ENCODE results near the gene PPP3R1. TPM values are rescaled to one million over a fixed set of nuclear protein-coding genes. Genes with fewer than 3 reads are reported as not detected.

Gene PPP3R1
- total RNA-seq, 1 donor from 2014 or later, result 46.3 TPM

DNA sequence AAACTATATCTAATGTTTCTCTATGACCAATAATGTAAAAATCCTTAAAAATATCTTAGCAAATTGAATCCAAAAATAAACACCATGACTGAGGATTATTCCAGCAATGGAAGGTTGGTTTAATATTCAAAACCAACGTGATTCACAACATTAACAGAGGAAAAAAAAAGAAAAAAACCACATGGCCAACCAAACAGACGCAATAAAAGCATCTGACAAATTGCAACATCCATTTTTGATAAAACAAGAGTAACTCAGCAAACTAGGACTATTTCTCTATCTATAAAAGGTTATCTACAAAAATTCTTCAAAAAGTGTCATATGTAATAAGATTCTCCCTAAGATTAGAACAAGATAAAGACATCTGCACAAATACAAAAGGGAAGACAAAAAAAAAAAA is 28.9 kb downstream of the PPP3R1 start:
- Mint-ChIP-seq H3K27ac (no peak overlapping the region), H3K36me3 (peaks cover 24% of the 10 kb centered on the region), H3K4me1 (ENCODE audit: unreplicated experiment) (peaks cover 21% of the 10 kb centered on the region), H3K9me3 (peaks cover 3% of the 10 kb centered on the region), H3K4me3 (no peak overlapping the region), H3K27me3 (no peaks in the 10 kb centered on the region)
- TF ChIP-seq, protein P1, sequence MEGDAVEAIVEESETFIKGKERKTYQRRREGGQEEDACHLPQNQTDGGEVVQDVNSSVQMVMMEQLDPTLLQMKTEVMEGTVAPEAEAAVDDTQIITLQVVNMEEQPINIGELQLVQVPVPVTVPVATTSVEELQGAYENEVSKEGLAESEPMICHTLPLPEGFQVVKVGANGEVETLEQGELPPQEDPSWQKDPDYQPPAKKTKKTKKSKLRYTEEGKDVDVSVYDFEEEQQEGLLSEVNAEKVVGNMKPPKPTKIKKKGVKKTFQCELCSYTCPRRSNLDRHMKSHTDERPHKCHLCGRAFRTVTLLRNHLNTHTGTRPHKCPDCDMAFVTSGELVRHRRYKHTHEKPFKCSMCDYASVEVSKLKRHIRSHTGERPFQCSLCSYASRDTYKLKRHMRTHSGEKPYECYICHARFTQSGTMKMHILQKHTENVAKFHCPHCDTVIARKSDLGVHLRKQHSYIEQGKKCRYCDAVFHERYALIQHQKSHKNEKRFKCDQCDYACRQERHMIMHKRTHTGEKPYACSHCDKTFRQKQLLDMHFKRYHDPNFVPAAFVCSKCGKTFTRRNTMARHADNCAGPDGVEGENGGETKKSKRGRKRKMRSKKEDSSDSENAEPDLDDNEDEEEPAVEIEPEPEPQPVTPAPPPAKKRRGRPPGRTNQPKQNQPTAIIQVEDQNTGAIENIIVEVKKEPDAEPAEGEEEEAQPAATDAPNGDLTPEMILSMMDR (conservative IDR thresholded peaks at IDR 0.05), result no peak
- DNase-seq (ENCODE audit: extremely low spot score, unreplicated experiment), result no peak

DNA sequence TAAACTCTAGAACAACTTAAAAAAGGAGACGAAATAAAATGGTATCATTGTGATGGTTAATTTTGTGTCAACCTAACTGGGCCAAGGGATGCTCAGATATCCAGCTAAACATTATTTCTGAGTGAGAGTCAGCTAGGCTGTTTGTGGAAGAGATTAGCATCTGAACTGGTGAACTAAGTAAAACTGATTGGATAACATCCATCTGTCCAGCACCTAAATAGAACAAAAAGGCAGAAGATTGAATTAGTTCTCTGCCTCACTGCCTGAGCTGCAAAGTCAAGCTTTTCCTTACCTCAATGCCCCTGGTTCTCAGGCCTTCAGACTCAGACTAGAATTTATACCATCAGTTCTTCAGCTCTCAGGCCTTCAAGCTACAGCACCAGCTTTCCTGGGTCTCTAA is 30.0 kb downstream of the PPP3R1 start:
- TF ChIP-seq, protein P1 (conservative IDR thresholded peaks at IDR 0.05), result no peak
- DNase-seq (ENCODE audit: extremely low spot score, unreplicated experiment), result no peak
- Mint-ChIP-seq H3K27ac (peak overlapping the region; percentile 31), H3K4me1 (ENCODE audit: unreplicated experiment) (peaks cover 19% of the 10 kb centered on the region), H3K36me3 (peaks cover 24% of the 10 kb centered on the region), H3K27me3 (no peaks in the 10 kb centered on the region), H3K4me3 (no peak overlapping the region), H3K9me3 (peaks cover 3% of the 10 kb centered on the region)

DNA sequence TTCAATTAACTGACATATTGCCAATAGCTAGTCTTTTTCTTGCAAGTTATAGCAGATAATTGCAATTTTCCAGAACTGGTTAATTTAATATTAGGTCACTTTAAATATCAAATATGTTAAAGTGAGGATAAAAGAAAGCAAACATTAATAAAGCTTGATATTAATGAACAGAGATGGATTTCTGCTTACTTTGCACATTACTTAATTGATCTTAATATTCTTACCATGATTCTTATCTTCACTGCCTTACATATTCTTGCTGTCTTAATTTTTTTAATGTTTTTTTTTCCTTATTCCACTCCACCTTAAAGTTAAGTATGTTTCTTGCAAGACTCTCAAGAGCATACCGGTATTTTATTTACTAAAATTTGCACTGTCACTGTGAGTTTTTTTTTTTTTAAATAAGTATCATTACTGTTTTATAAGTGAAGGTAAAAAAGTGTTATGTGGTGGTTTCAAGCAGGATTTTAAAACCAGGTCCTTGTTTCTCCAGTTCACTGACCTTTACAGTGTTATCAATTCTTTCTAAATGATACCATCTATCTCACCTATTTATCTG is 33.9 kb downstream of the PPP3R1 start:
- Mint-ChIP-seq H3K27me3 (no peaks in the 10 kb centered on the region), H3K36me3 (peaks cover 28% of the 10 kb centered on the region), H3K9me3 (peaks cover 3% of the 10 kb centered on the region), H3K4me3 (no peak overlapping the region), H3K4me1 (ENCODE audit: unreplicated experiment) (peaks cover 18% of the 10 kb centered on the region), H3K27ac (peak overlapping the region; percentile 5)
- TF ChIP-seq, protein P1 (conservative IDR thresholded peaks at IDR 0.05), result no peak
- DNase-seq (ENCODE audit: extremely low spot score, unreplicated experiment), result no peak

DNA sequence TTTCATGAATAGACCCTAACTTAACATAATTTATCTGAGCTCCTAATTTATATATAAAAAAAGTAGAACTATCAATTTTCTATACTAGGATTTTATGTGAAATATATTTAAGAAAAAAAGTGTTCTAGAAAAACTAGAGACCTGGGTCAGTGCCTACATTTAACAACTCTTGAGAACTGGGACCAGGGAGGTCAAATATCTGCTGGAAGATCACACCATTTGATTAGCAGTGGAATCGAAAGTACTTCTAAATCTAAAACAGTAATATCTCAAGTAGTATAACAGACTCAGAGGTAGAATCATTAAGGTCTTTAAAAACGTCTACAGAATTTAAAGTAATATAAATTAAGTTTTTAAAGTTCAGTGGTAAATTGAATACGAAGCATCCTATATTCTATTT is 34.6 kb downstream of the PPP3R1 start:
- DNase-seq (ENCODE audit: extremely low spot score, unreplicated experiment), result no peak
- peaks cover 18% of the 10 kb centered on the region for H3K4me1 Mint-ChIP-seq (ENCODE audit: unreplicated experiment)
- H3K9me3 Mint-ChIP-seq, result peaks cover 3% of the 10 kb centered on the region
- no peaks in the 10 kb centered on the region for H3K27me3 Mint-ChIP-seq
- no peak overlapping the region for H3K27ac Mint-ChIP-seq
- peaks cover 31% of the 10 kb centered on the region for H3K36me3 Mint-ChIP-seq
- H3K4me3 Mint-ChIP-seq, result no peak overlapping the region
- TF ChIP-seq, protein P1 (conservative IDR thresholded peaks at IDR 0.05), result no peak

DNA sequence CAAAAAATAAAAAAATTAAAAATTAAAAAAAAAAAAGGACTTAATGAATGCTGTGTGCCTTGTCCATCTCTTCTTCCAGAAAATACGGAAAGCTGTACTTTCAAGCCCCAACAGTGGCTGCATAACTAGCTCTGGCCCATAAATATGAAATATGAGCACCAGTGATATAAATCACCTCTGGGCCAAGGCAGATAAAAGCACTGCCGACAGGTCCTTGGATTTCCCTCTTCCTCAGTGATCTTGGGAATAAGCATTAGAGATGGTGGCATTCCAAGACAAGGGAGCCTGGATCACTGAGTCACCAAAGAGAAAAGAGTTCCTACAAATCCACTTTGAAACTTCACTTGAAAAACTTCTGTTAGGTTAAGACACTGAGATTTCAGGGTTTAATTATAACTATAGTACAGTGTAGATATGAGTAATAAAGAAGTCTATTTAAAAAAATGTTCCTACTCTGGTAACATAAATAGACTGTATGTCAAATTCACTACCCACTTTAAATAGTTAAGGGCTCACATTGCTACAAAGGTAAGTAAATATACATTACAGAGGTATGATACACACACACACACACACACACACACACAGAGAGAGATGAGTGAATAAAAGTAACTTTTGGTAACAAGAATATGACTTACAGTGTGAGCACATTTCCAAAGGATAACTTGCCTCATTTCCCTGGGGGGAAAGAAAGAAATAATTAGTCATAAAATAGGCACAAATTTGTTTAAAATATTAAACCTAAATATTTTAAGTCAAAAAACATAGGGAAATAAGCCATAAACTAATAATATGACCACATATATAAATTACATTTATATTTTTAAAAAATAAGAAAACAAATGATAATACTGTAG is 35.6 kb downstream of the PPP3R1 start:
- peaks cover 18% of the 10 kb centered on the region for H3K4me1 Mint-ChIP-seq (ENCODE audit: unreplicated experiment)
- H3K27me3 Mint-ChIP-seq, result no peaks in the 10 kb centered on the region
- no peak for DNase-seq (ENCODE audit: extremely low spot score, unreplicated experiment)
- H3K9me3 Mint-ChIP-seq, result peaks cover 3% of the 10 kb centered on the region
- peak overlapping the region; percentile 37 for H3K27ac Mint-ChIP-seq
- TF ChIP-seq, protein P1 (conservative IDR thresholded peaks at IDR 0.05), result no peak
- H3K4me3 Mint-ChIP-seq, result no peak overlapping the region
- peaks cover 29% of the 10 kb centered on the region for H3K36me3 Mint-ChIP-seq

All from type B pancreatic cell (in vitro differentiated cells).